GM18951 (cell line): ENCODE results near the gene CHST10.

Source experiments
- POLR2A ChIP-seq: IDR thresholded peaks from 4 replicates; pipeline ENCODE4 v1.6.1; 2011; ENCODE audit warnings: mild to moderate bottlenecking; ENCODE audit not compliant: insufficient read length, insufficient read depth; ENCODE audit errors: extremely low read depth
- in situ Hi-C: fragments of 300-500 bp; cut with MboI; formaldehyde crosslinking; loops from one replicate; pipeline ENCODE4 v1.12.0; 2022; ENCODE audit warnings: low sequenced_read_pairs, mixed read lengths, inconsistent platforms; ENCODE audit not compliant: unreplicated experiment

Gene CHST10

DNA sequence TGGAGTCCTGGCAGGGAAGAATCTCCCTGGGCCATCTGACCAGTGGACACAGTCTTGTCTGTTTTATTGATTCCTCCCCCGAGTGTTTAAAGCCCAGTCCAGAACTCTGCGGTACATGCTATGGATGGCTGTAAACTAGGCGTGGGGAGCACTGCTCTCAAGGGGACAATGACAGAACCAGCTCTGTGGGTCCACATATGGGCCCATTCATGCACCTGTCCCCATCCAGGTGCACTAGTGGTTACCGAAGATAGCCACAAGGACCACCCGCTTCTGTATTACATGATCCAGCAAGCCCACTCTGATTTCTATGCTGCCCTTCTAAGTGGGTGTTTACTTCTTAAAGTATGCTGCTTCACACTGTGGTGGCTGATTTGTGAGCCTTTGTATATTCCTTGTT, 21.0 kb downstream of the CHST10 start:
- TF ChIP-seq POLR2A, result no peak
- in situ Hi-C loops, result no loop called here

DNA sequence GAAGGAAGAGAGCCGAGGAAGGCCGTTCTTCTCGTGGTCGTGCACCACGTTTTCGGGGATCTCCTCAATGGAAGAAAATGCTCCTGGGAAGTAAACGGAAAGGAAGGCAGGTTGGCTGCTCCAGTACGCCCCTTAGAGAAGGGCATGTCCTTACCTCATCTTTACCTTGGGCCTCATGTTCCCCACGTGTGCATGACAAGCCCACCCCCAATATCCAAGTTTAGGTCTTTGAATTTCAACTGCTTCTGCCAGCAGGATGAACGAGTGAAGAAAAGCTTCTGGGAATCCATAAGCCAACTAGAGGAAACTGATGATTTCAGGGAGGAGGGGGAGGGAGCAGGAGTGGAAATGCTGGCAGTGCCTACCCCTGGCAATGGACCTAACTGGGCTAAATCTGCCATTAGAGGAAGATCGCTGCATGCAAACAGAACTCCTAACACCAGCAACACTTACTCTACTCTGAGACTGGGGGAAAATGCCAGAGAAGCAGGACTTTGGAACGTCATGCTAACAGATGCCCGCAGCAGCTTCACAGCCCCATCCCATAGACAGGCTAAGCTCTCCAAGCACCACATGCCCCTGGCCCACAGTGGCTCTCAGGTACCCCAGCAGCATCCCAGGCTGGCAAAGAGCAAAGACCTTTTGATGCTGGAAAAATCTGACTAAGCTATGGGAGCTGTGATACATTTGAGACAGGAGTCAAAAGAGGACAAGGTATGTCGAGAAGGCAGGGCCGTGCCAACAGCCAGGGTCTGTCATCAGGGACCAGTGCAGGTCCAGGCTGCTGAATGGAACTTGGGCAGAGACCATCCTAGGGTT, 21.7 kb downstream of the CHST10 start:
- TF ChIP-seq POLR2A, result no peak
- in situ Hi-C loops, result no loop called here

DNA sequence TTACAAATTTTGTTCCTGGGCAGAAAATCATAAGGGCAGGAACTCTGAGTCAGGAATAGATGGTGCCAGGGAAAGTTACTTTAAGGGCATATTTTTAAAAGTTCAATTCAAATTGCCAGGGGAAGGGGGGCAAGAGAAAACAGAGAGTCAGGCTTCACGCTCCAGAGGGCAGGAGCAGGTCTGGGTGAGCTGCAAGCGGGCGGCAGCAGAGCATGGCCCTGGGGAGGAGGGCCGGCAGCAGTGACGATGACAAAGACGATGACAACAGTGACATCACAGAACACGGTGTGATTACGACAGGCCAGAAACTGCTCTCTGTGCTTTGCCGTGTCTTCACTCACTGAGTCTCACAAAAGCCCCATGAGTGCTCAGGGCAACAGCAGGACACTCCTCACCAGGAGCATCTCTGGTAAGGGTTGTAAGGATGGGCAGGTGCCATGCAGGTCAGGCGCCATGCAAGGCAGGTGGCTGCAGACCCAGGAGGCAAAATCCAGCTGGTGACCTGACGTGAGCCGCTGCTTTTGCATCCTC, 23.3 kb downstream of the CHST10 start:
- in situ Hi-C loops, result no loop called here
- TF ChIP-seq POLR2A, result no peak

DNA sequence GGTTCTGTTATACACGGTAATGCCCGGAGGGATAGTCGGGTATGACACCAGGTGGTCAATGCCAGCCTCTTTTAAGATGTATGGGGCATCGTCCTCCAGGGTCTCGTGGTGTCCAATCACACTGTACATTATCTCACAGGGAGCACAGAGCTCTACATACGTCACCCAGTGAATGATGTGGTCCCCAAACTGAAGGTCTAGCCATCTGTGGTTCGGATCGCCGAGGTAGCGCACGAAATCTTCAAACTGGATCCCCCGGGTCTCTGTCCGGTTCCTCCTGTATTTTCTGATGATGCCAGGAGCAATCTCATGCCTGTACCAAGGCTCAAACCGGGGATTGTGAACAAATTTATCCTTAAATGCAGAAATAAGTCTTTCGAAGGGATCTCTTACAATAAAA, 24.1 kb downstream of the CHST10 start:
- in situ Hi-C loops, result no loop called here

DNA sequence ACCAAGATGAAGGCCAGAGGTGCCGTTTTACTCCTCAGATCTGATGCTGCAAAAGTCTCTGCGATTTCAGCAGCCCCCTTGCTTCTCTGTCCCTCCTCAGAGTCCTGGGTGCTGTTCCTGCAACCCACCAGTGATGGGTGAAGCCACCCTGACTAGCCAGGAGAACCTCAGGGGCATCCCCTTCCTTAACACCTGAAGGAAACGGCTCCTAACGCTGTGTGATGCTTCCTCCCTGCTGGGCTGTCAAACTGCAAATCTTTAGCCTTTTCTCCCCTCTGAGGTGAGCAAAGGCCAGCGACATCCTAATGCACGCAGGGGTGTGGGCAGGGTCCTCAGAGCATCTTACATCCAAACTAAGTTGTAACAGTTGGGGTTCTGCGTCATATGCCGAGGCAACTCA, 24.8 kb downstream of the CHST10 start:
- in situ Hi-C loops, result no loop called here
- no peak for TF ChIP-seq POLR2A

More for the DNA sequence above, 24.1 kb downstream of the CHST10 start:
- TF ChIP-seq POLR2A, result no peak

DNA sequence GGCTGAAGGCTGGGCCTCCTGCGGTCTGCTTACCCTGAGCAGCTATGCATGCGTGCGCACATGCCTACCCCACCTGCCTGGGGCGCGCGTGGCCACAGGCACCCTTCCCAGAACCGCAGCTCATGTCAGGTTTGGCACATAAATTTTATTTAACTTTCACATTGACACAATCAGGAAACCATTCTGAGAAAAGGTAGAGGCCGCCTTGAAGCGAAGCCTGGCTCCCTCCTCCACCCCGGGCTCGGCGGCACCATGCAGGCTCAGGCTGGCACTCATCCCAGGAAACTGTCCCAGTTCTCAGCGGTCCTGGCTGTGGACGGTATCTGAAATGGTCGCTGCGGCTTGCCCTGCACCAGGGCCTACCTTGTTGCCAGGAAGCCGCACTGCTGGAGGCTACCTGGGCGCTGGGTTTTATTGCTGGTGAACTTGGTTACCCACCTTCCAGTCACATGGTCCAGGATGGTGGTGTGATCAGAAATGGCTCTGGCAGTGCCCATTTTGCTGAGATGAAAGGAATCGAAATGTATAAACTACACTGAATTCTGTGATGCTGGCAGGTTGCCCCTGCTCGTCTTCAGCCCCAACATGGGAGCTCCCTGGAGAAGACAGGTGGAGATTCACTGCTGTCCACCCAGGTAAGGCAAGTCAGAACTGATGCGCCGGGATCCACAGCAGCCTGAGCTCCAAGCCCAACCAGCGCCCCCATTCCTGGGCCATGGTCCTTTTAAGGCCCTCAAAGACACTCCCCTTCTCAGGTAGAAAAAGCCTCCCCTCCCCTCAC, 25.5 kb downstream of the CHST10 start:
- in situ Hi-C loops, result no loop called here
- no peak for TF ChIP-seq POLR2A

DNA sequence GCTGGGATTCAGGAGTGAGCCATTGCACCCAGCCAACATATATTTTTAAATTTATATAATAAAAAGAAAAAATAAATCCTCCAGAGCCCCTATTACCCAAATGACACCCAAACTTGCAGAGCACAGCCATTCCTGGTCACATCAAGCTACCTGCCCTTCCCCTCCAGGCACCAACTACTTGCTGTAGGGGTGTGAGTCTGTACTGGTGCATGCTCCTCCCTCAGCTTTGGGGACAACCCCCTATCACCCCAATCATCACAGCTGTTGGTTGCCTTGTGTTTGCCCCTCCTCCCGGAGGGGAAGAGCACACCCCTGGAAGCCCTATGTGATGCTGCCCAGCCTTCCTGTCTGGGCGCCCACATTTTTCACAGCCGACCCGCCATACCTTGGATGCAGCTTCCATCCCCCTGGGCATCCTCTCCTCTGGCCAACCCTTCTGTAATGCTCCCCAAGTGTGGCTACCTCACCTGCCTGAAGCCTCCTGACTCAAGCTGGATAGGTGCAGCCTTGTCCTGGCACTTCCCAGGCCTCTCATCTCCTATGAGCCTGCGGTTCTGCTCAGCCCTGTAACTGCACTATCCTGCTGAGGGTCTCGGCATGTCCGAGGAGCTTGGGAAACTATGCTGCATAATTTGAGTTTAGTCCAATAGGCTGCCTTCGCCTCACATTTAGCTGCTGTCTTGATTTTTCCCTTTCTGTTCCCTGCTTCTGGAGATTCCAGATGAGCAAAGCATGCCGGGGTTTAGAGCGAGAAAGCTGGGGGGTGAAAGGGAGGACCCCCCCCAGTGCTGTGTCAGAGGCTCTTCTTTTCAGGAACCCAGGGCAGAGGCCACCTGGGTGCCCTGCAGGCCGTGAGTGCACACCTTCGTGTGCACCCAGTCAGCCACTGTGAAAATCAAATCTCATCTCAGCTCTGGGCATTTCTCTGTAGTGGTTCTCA, 27.2 kb downstream of the CHST10 start:
- no peak for TF ChIP-seq POLR2A
- in situ Hi-C loops, result no loop called here

DNA sequence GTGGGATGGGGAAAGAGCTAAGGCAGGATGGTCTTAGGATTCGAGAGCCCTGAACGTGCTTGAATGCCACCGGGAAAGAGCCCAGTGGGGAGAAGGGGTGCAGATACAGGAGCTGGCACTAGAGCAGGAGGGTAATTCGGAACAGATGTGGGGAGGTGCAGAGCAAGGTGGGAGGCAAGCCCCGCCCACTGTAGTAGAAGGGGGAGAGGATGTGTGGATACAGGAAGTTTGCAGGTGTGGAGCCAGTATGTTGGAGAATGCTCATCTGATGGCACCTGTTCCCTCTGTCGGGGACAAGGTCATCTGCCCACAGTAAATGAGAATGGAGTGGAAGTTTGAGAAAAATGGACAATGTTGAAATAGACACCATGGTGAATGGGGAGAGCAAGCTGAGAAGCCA, 28.8 kb downstream of the CHST10 start:
- TF ChIP-seq POLR2A, result no peak
- in situ Hi-C loops, result no loop called here

DNA sequence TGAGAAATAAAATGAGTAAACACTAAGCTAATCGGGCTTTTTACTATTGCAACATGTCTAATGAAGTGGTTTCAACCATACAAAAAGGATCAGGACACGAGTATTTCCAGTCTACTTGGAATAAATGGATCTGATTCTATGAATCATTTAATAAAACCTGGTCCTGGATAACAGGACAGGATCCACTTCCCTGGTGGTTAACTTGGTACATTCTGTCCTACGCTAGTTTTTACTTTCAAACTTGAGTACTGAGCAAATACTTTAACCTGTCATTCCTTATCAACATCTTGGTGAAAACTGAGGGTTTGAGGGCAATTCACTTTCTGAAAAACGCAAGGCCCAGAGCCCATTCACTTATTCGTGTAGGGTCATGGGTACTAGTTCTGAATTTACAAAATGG, 33.5 kb downstream of the CHST10 start:
- in situ Hi-C loops, result no loop called here
- TF ChIP-seq POLR2A, result no peak

DNA sequence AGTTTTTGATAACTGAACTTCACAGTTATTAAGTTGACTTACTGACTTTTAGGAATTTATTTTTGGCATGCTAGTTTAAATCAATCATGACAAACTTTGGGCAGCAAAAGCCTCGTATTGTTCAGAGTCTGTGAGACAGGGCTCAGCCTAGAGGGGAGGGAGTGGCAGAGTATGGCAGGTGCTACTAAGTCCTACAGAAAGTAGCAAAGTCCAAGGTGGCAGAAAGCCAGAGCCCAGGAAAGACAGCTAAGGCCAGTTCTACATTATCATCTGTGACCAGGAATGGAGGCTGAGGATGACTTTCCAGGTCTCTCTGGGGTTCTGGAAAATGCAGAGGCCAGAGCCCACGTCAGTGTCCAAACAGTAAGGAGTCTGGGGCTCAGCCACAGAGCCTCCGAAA, 34.2 kb downstream of the CHST10 start:
- in situ Hi-C loops, result no loop called here
- no peak for TF ChIP-seq POLR2A

DNA sequence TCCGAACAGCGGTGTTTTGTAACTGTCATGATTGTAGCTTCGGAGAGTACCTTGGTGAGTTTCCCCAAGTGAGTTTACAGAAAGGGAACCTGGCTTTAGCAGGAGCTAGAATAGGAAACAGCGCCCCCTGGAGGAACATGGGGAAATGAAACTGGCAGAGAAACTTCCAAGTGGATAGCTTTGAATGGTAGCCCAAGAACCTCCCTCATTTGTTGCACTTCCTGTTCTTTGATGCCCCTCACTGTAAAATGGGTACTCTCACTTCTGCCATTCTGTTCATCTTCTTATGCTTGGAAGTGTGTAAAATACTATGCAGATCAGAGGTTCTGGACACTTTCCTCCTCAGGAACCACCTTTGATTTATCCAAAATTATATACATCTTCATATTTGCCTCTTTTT, 36.2 kb downstream of the CHST10 start:
- in situ Hi-C loops, result no loop called here
- no peak for TF ChIP-seq POLR2A

DNA sequence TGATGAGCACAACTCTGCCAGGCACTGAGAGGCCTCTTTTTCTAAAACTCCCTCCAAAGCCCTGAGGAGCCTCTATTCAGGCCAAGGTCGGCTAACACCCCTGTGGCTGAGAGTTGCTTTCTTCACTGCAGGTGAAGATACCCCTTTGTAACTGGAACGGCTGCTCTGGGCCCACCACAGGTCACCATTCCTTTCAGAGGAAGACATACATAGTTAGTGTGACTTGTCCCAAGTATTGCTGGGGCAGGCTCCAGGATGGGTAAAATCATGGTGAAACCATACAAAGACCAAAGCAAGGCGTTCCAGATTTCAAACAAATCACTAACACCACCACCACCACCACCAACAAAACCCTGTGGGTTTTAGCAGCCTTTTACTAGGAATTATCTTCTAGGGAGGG, 36.8 kb downstream of the CHST10 start:
- TF ChIP-seq POLR2A, result no peak

DNA sequence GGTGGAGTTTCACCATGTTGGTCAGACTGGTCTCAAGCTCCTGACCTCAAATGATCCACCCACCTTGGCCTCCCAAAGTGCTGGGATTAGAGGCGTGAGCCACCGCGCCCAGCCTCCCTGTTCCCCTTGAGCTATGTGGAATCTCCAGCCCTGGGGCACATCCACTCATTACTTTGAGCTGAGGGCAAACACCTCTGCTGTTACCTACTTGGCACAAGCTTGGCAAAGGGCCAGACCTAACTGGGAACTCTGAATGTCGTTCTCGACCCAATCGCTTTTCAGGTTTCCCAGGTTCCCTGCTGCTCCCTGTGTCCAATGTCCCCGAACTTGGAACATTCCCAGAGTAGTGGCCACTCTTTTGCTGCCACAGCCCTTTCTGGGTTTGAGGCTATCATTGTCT, 40.6 kb downstream of the CHST10 start:
- in situ Hi-C loops, result no loop called here
- TF ChIP-seq POLR2A, result no peak

More for the DNA sequence above, 36.8 kb downstream of the CHST10 start:
- in situ Hi-C loops, result no loop called here
